ENCODE results near the gene RPS6KC1. TPM values are rescaled to one million over a fixed set of nuclear protein-coding genes. Genes with fewer than 3 reads are reported as not detected.
"Not testable (repeated sequence)": the region's sequence is repeated elsewhere in the genome, so short reads cannot be mapped to it uniquely, and the experiment has no call there.

Gene RPS6KC1
- total RNA-seq, 2 experiments from 2014 or later: 9.4 to 10.7 TPM

DNA sequence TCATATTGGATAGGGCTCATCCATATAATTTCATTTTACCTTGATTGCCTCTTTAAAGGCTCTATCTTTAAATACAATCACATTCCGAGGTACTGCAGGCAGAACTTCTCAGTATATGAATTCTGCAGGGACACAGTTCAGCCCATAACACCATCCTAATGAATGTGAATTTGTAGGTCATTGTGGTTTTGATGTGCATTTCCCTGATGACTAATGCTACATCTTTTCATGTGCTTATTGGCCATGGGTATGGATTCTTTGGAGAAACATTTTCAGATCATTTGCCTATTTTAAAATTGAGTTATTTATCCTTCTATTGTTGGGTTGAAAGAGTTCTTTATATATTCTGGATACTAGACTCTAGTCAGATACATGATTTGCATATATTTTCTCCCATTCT, 9.6 kb upstream of the RPS6KC1 start:
- TF ChIP-seq EZH2phosphoT487 (IDR thresholded peaks at IDR 0.05; ENCODE audit: borderline replicate concordance, low read depth, low read length): no peak
- TF ChIP-seq, protein P1, sequence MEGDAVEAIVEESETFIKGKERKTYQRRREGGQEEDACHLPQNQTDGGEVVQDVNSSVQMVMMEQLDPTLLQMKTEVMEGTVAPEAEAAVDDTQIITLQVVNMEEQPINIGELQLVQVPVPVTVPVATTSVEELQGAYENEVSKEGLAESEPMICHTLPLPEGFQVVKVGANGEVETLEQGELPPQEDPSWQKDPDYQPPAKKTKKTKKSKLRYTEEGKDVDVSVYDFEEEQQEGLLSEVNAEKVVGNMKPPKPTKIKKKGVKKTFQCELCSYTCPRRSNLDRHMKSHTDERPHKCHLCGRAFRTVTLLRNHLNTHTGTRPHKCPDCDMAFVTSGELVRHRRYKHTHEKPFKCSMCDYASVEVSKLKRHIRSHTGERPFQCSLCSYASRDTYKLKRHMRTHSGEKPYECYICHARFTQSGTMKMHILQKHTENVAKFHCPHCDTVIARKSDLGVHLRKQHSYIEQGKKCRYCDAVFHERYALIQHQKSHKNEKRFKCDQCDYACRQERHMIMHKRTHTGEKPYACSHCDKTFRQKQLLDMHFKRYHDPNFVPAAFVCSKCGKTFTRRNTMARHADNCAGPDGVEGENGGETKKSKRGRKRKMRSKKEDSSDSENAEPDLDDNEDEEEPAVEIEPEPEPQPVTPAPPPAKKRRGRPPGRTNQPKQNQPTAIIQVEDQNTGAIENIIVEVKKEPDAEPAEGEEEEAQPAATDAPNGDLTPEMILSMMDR (conservative IDR thresholded peaks at IDR 0.05; ENCODE audit: low read length): no peak
- BruUV-seq (replicated peaks): no TSS peak

GRCh38 chr1:213045321-213046226, 5.5 kb upstream of the RPS6KC1 start:
- H2AFZ ChIP-seq (ENCODE audit: low read length); H3K27ac ChIP-seq (ENCODE audit: low read depth, low read length, poor library complexity, severe bottlenecking); BruUV-seq (replicated peaks); DNase-seq (ENCODE audit: low spot score); H3K4me3 ChIP-seq (ENCODE audit: low read depth, low read length, poor library complexity, severe bottlenecking); POLR2A ChIA-PET; intact Hi-C loops (cut with micrococcal nuclease; ENCODE audit: unreplicated experiment); H3K9me3 ChIP-seq (ENCODE audit: low read length); H3K4me1 ChIP-seq (ENCODE audit: insufficient read depth, low read length, poor library complexity, severe bottlenecking); H4K20me1 ChIP-seq (ENCODE audit: insufficient read depth, low read length); H3K79me2 ChIP-seq (ENCODE audit: insufficient read depth, low read depth, low read length); H3K9me2 ChIP-seq (ENCODE audit: insufficient read depth, low read length); H3K36me3 ChIP-seq (ENCODE audit: insufficient read depth, low read length); H3K4me2 ChIP-seq (ENCODE audit: low read length): not testable (repeated sequence)
- CTCF ChIA-PET (ENCODE audit: unreplicated experiment): interaction anchor here (1.0 kb wide), 1 partner anchor 32 kb away, joined by 3 read pairs; no protein-coding TSS in a partner anchor

More for the DNA sequence above, 9.6 kb upstream of the RPS6KC1 start:
- CTCF ChIA-PET (ENCODE audit: unreplicated experiment): no interaction called here
- Histone ChIP-seq H3K79me2 (ENCODE audit: insufficient read depth, low read depth, low read length) (no peaks in the 10 kb centered on the region), H3K4me3 (ENCODE audit: low read depth, low read length, poor library complexity, severe bottlenecking) (no peak overlapping the region), H3K36me3 (ENCODE audit: insufficient read depth, low read length) (no peaks in the 10 kb centered on the region), H3K4me2 (ENCODE audit: low read length) (no peak overlapping the region), H2AFZ (ENCODE audit: low read length) (no peak overlapping the region), H3K27ac (ENCODE audit: low read depth, low read length, poor library complexity, severe bottlenecking) (no peak overlapping the region), H3K4me1 (ENCODE audit: insufficient read depth, low read length, poor library complexity, severe bottlenecking) (no peaks in the 10 kb centered on the region), H3K9me3 (ENCODE audit: low read length) (no peaks in the 10 kb centered on the region), H3K9me2 (ENCODE audit: insufficient read depth, low read length) (no peaks in the 10 kb centered on the region), H4K20me1 (ENCODE audit: insufficient read depth, low read length) (no peaks in the 10 kb centered on the region)
- POLR2A ChIA-PET: interaction anchor here (0.6 to 1.3 kb wide), 2 partner anchors 21 to 642 kb away, joined by 3 to 5 read pairs; no protein-coding TSS in a partner anchor
- no peak for DNase-seq (ENCODE audit: low spot score)
- intact Hi-C loops (cut with micrococcal nuclease; ENCODE audit: unreplicated experiment): no loop called here

- POLR2A ChIA-PET: no interaction called here
- intact Hi-C loops (cut with micrococcal nuclease; ENCODE audit: unreplicated experiment): no loop called here
- no TSS peak for BruUV-seq (replicated peaks)
- H2AFZ ChIP-seq (ENCODE audit: low read length): no peak overlapping the region
- H3K4me3 ChIP-seq (ENCODE audit: low read depth, low read length, poor library complexity, severe bottlenecking): no peak overlapping the region
- no peaks in the 10 kb centered on the region for H3K9me2 ChIP-seq (ENCODE audit: insufficient read depth, low read length)
- CTCF ChIA-PET (ENCODE audit: unreplicated experiment): no interaction called here
- no peaks in the 10 kb centered on the region for H4K20me1 ChIP-seq (ENCODE audit: insufficient read depth, low read length)
- no peaks in the 10 kb centered on the region for H3K36me3 ChIP-seq (ENCODE audit: insufficient read depth, low read length)
- peaks cover 11% of the 10 kb centered on the region; the same call in 1 of the 2 replicates for H3K9me3 ChIP-seq (ENCODE audit: low read length)
- H3K27ac ChIP-seq (ENCODE audit: low read depth, low read length, poor library complexity, severe bottlenecking): no peak overlapping the region
- no peak overlapping the region for H3K4me2 ChIP-seq (ENCODE audit: low read length)
- H3K79me2 ChIP-seq (ENCODE audit: insufficient read depth, low read depth, low read length): no peaks in the 10 kb centered on the region
- no peak for DNase-seq (ENCODE audit: low spot score)
- peaks cover 12% of the 10 kb centered on the region for H3K4me1 ChIP-seq (ENCODE audit: insufficient read depth, low read length, poor library complexity, severe bottlenecking)
- TF ChIP-seq, protein P1 (conservative IDR thresholded peaks at IDR 0.05; ENCODE audit: low read length): no peak
- no peak for TF ChIP-seq EZH2phosphoT487 (IDR thresholded peaks at IDR 0.05; ENCODE audit: borderline replicate concordance, low read depth, low read length)
Observed at GRCh38 chr1:213049232-213049631, 1.8 kb upstream of the RPS6KC1 start.
